ENCODE data around the gene SPATA2L.

GRCh38 chr16:89737341-89738071 is 36.0 kb upstream of the SPATA2L start:
- TF ChIP-seq CTCF (IDR thresholded peaks at IDR 0.05 in 4 of 5, conservative IDR thresholded peaks at IDR 0.05 in 1 of 5) = no peak
- TF ChIP-seq POLR2A (IDR thresholded peaks at IDR 0.05) = no peak
